Activated CD4-positive, alpha-beta T cell treated with anti-CD3 and anti-CD28 coated beads for 24 hours (primary cell): ENCODE measurements around the gene NDUFAF2.
"Not testable (repeated sequence)": the region's sequence is repeated elsewhere in the genome, so short reads cannot be mapped to it uniquely, and the experiment has no call there.

Source experiments
- DNase-seq, 2 donors: peaks; one replicate each; pipeline ENCODE4 v3.0.0-alpha.2; 2020; ENCODE audit warnings: low read depth in 2 of 2

The NDUFAF2 gene

GRCh38 chr5:60993425-60993824 is 48.4 kb downstream of the NDUFAF2 start:
- no peak for DNase-seq

GRCh38 chr5:60993875-60994571 is 49.0 kb downstream of the NDUFAF2 start:
- no peak for DNase-seq

- DNase-seq: no peak
These were observed 51.4 kb downstream of the NDUFAF2 start for GRCh38 chr5:60996368-60996767.

- DNase-seq: no peak
These were observed 52.7 kb downstream of the NDUFAF2 start for GRCh38 chr5:60997721-60998120.

- no peak for DNase-seq
These were observed 55.9 kb downstream of the NDUFAF2 start for GRCh38 chr5:61000887-61001286.

GRCh38 chr5:61001647-61002046 is 56.6 kb downstream of the NDUFAF2 start:
- DNase-seq: no peak

GRCh38 chr5:61002611-61003355 is 57.8 kb downstream of the NDUFAF2 start:
- DNase-seq: no peak

GRCh38 chr5:61004448-61004847 is 59.4 kb downstream of the NDUFAF2 start:
- DNase-seq: no peak

- no peak for DNase-seq
These were observed 64.9 kb downstream of the NDUFAF2 start for GRCh38 chr5:61009907-61010306.

- no peak for DNase-seq
These were observed 65.8 kb downstream of the NDUFAF2 start for GRCh38 chr5:61010467-61011454.

GRCh38 chr5:61018062-61018461 is 73.1 kb downstream of the NDUFAF2 start:
- DNase-seq: no peak

GRCh38 chr5:61019642-61020041 is 74.6 kb downstream of the NDUFAF2 start:
- DNase-seq: no peak

- DNase-seq: no peak
These were observed 75.4 kb downstream of the NDUFAF2 start for GRCh38 chr5:61020415-61020814.

GRCh38 chr5:61023131-61023530 is 78.1 kb downstream of the NDUFAF2 start:
- DNase-seq: no peak

GRCh38 chr5:61026004-61026403 is 81.0 kb downstream of the NDUFAF2 start:
- no peak for DNase-seq

- DNase-seq: no peak
These were observed 83.4 kb downstream of the NDUFAF2 start for GRCh38 chr5:61028382-61028781.

- DNase-seq: no peak
These were observed 84.6 kb downstream of the NDUFAF2 start for GRCh38 chr5:61029456-61030162.

GRCh38 chr5:61030163-61030482 is 85.1 kb downstream of the NDUFAF2 start:
- DNase-seq: no peak

GRCh38 chr5:61031301-61031700 is 86.3 kb downstream of the NDUFAF2 start:
- not testable (repeated sequence) for DNase-seq

GRCh38 chr5:61044545-61044944 is 99.5 kb downstream of the NDUFAF2 start:
- no peak for DNase-seq

GRCh38 chr5:61047346-61047745 is 102.3 kb downstream of the NDUFAF2 start:
- DNase-seq: no peak

GRCh38 chr5:61048534-61048933 is 103.5 kb downstream of the NDUFAF2 start:
- no peak for DNase-seq
